NCI-H1436 (cell line): ENCODE results near the gene RNF169.
"Not testable (repeated sequence)": the region's sequence is repeated elsewhere in the genome, so short reads cannot be mapped to it uniquely, and the experiment has no call there.

Experiments used
- DNase-seq: peaks from one replicate; lab custom pipeline; 2025; lab: John Stamatoyannopoulos, UW

Gene RNF169

DNA sequence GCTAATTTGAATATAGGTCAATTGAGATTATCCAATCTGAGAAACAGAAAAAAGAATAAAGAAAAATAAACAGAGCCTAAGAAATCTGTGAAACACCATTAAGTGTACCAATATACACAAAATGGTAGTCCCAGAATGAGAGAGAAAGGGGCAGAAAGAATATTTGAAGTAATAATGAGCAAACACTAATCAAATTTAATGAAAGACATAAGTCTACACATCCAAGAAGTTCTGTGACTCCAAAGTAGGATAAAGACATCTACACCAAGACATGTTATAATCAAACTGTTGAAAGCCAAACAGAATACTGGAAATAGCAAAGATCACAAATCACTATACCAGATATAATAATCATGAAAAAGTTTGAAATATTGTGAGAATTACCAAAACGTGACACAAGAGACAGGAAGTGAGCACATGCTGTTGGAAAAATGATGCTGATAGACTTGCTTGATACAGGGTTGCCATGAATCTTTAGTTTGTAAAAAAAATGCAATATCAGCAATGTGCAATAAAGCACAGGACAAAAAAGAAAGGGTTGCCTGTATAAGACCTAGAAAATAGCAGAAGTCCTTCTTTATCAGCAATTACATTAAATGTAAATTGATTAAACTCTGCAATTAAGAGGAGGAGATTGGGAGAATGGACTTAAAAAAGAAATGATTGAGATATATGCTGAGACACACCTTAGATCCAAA, 75.8 kb downstream of the RNF169 start:
- no peak for DNase-seq

DNA sequence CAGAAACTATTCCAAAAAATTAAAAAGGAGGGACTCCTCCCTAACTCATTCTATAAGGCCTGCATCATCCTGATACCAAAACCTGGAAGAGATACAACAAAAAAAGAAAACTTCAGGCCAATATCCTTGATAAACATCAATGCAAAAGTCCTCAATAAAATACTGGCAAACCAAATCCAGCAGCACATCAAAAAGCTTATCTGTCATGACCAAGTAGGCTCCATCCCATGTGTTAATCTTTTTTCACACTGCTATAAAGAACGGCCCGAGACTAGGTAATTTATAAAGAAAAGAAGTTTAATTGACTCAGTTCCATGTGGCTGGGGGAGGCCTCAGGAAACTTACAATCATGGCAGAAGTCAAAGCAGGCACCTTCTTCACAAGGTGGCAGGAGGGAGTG, 76.9 kb downstream of the RNF169 start:
- DNase-seq = not testable (repeated sequence)

GRCh38 chr11:74826901-74827300, 78.3 kb downstream of the RNF169 start:
- DNase-seq = no peak

DNA sequence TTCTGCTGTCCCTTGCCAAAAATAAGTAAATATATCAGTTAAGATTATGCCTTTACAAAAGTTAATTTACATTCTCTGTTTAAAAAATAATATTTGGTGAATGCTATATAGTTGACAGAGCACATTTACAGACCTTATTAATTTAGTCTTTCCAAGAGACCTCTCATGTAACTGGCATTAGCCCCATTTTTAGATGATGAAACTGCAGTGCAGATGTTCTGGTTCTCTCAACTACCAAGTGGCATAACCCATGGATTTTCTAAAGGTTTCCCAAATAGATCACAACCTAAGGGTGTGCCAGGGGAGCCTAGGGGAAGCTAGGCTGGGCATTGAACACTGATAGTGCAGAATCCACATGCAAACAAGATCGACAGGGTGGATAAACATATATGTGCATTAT, 88.5 kb downstream of the RNF169 start:
- DNase-seq = no peak

GRCh38 chr11:74838188-74838587, 89.5 kb downstream of the RNF169 start:
- no peak for DNase-seq

DNA sequence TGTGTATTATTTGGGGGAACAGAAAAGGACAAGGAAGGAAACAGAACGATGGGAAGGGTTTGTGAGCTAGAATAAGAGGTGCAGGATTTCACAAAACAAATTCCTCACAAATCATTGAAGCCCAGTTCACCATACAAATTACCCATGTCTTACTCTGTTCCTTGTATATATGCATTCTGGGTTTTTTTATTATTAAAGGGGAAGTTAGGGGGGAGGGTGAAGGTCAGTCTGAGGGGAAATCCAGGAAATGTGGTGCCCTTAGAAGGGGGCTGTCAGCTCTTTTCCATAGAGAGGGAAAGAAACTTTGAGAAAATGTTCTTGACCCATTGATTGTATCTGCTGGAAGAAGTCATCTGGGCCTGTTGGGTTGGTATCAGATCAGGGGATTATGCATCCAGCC, 90.8 kb downstream of the RNF169 start:
- DNase-seq = no peak

- DNase-seq = no peak
These were observed 91.3 kb downstream of the RNF169 start for GRCh38 chr11:74839971-74840370.

DNA sequence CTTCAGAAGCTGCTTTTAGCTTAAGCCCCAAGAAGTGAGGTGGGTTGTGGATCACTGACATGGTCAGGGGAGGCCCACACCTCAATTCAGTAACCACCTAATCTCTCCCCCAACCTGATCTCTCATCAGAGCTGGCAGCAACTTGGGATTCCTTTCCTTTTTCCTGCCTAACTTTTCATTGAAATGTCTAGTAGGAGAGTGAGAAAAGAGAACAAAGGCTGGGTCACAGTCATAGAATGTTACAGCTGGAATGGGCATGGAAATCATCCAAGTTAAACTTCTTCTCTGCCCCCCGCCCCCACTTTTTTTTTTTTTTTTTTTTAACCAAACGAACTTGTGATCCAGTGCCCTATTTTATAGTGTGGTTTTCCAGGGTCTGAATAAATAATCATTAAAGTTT, 91.8 kb downstream of the RNF169 start:
- no peak for DNase-seq

- no peak for DNase-seq
These were observed 94.3 kb downstream of the RNF169 start for GRCh38 chr11:74842967-74843366.

DNA sequence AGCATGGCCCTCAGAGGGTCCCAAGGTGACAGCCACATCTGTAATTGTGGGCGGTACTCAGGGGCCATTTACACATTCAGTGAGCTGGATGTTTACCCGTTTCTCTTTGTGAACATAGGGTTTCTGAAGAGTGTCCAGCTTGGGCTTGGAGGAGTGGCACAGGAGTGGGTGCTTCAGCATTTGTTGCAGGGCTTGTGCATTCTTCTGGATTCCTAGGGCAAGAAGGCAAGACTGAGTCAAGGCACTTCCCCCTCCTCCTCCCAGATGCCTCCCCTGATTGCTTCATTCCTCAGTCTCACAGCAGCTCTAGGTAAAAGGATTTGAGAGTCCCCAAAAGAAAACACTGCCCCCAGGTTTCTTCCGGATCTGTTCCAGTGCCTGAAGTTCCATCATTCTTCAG, 95.4 kb downstream of the RNF169 start:
- no peak for DNase-seq

DNA sequence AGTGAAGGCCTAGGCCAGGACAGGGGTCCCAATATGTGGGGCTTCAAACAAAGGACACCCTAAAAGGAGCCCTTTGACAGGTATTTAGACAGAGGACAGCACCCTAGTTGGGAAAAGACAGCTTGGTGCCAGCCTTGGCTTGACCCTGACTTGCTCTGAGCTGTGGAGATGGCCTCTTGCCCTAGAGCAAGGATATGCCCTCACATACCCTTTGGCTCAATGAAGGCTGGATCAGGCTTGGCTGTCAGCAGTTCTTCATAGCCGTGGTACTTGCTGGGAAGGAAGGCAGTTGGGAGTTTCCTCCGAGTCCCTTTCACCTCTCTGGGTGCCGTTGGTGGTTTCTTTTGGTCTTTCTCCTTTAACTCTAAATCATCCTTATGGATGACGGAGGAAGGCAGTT, 96.2 kb downstream of the RNF169 start:
- DNase-seq = no peak

DNA sequence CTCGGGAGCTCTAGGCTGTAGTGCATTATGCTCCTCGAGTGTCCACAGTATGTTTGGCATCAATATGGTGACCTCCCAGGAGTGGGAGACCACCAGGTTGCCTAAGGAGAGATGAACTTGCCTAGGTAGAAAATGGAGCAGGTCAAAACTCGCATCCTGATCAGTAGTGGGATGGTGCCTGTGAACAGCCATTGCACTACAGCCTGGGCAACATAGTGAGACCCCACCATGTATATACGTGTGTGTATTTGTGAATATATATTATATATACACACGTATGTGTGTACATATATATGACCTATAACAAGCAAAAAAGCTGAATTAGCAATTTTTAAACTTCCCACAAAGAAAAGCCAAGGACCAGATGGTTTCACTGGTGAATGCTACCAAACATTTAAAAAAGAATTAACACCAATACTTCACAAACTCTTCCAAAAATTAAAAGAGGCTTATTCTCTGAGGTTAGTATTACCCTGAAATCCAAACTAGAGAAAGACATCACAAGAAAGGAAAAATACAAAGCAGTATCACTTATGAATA, 97.4 kb downstream of the RNF169 start:
- no peak for DNase-seq

DNA sequence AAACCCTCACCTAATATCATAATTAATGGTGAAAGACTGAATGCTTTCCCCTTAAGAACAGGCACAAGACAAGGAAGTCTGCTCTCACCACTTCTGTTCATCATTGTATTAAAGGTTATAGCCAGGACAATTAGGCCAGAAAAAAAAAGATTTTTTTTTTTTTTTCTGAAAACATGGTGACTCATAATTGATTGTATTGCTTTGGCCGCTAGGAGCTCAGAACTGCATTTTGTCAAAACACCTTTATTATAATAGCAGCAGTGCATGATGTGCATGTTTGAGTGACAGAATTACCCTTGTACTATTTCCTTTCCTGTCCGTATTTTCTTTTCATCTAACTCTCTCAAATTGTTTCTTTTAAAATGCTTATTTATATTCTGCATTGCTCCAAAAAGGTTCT, 98.1 kb downstream of the RNF169 start:
- no peak for DNase-seq

GRCh38 chr11:74847395-74847794, 98.7 kb downstream of the RNF169 start:
- DNase-seq = no peak

GRCh38 chr11:74847895-74848294, 99.2 kb downstream of the RNF169 start:
- DNase-seq = no peak

DNA sequence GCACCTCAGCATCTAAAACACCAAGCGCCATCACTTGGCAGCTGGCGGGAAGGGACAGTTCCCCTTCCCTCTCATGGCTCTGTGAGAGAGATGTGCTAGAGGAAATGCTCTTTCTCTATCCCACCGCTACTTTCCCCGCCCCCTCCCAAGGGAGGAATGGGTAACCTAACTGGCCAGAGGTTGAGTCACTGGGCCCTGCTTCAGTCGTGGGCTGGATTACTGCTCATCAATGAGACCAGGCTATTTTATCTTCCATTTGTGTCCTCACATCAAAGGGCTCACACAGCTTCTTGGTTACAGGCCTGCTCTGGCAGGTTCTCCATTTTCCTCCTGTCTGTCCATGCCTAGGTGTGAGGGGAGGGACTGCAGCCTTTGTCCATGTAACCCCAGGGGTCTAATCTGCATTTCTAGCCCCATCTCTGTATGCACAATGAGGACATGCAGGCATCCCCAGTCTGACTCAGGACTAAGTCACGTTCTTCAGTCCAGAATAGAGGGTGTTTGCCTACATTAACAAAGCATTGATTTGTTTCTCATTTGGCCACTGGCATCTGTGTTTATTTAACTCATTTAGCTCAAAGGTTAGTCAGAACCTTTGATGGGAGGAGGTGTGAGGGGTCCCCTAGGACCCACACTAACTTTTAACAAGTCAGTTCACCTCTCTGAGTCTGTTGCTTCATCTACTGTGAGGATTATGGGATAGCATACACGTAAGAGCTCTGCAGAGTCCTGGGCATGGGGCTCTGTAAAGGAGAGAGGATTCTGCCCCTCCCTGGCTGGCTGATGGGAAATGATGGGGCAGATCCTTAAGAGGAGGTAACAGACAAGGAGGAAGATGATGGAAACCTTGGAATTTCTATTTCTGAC, 101.1 kb downstream of the RNF169 start:
- no peak for DNase-seq

DNA sequence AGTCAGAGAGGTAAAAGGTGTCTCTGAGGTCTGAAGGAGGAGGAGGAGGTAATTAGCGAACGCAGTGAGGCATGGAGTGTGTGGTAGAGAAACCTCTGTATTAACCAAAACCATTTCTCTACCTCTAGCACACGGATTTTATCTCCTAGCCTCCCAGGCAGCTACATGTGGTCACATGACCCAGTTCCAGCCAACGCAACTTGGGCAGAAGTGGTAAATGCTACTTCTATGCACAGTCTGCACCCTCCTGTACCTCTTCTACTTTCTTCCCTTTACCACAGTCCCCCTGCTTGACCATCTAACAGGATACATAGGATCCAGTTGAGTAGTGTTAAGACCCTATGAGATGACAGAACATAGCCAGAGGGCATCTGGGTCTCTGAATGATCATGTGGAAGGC, 104.6 kb downstream of the RNF169 start:
- DNase-seq = no peak

GRCh38 chr11:74860743-74861142, 112.1 kb downstream of the RNF169 start:
- no peak for DNase-seq

- no peak for DNase-seq
These were observed 114.8 kb downstream of the RNF169 start for GRCh38 chr11:74863410-74863809.

DNA sequence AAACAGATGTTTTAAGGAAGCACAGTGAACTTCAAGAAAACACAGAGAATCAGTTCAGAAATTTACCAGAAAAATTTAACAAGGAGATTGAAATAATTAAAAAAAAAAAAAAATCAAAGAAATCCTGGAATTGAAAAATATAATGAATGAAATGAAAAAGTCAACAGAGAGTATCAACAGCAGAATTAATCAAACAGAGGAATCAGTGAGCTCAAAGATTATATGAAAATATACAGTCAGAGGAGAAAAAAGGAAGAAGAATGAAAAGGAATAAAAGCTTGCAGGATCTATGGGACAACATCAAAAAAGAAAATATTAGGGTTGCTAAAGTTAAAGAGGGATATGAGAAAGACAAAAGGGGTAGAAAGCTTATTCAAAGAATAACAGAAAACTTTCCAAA, 117.9 kb downstream of the RNF169 start:
- no peak for DNase-seq

- no peak for DNase-seq
These were observed 121.8 kb downstream of the RNF169 start for GRCh38 chr11:74870485-74870884.

DNA sequence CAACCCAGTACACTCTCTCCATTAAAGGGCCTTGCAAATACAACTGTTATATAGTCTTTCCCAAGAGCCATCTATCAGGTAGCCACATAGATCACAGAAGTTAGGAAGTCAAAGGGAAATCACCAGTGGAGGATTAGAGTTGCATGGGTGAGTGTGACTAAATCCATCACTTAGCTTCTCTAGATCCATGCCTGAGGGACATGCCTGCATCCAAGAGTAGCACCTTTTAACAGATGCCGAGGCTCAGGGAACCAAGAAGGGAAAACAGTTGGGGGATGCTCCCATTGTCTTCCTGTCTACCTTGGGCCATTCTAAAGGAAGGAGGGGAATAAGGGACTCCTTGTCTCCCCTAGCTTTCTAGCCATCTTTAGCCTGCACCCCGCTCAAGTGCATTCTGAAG, 122.4 kb downstream of the RNF169 start:
- DNase-seq = no peak

- no peak for DNase-seq
These were observed 128.5 kb downstream of the RNF169 start for GRCh38 chr11:74877132-74877531.
